HUES6 (cell line): Measurements from ENCODE around the gene BCORL1.

ENCODE experiments used
- H3K27ac ChIP-seq: 2 replicates; pipeline ENCODE4 v1.7.0; 2013; ENCODE audit warnings: low read depth, mild to moderate bottlenecking, low read length, inconsistent platforms
- H3K27me3 ChIP-seq: 2 replicates; pipeline ENCODE4 v1.6.1; 2013; ENCODE audit warnings: low read length; ENCODE audit not compliant: control insufficient read depth, insufficient read depth
- H3K36me3 ChIP-seq: 2 replicates; pipeline ENCODE4 v1.6.1; 2013; ENCODE audit warnings: low read length; ENCODE audit not compliant: control insufficient read depth, insufficient read depth
- H3K4me1 ChIP-seq: 2 replicates; pipeline ENCODE4 v1.6.1; 2013; ENCODE audit warnings: low read length; ENCODE audit not compliant: control insufficient read depth, insufficient read depth
- H3K4me3 ChIP-seq: 2 replicates; pipeline ENCODE4 v1.5.1; 2013; ENCODE audit warnings: low read depth, low read length
- H3K9ac ChIP-seq: one replicate; pipeline ENCODE4 v1.6.1; 2013; ENCODE audit warnings: mild to moderate bottlenecking, low read length
- H3K9me3 ChIP-seq: 2 replicates; pipeline ENCODE4 v1.6.1; 2013; ENCODE audit warnings: low read depth, low read length; ENCODE audit not compliant: control insufficient read depth, insufficient read depth

Gene BCORL1

DNA sequence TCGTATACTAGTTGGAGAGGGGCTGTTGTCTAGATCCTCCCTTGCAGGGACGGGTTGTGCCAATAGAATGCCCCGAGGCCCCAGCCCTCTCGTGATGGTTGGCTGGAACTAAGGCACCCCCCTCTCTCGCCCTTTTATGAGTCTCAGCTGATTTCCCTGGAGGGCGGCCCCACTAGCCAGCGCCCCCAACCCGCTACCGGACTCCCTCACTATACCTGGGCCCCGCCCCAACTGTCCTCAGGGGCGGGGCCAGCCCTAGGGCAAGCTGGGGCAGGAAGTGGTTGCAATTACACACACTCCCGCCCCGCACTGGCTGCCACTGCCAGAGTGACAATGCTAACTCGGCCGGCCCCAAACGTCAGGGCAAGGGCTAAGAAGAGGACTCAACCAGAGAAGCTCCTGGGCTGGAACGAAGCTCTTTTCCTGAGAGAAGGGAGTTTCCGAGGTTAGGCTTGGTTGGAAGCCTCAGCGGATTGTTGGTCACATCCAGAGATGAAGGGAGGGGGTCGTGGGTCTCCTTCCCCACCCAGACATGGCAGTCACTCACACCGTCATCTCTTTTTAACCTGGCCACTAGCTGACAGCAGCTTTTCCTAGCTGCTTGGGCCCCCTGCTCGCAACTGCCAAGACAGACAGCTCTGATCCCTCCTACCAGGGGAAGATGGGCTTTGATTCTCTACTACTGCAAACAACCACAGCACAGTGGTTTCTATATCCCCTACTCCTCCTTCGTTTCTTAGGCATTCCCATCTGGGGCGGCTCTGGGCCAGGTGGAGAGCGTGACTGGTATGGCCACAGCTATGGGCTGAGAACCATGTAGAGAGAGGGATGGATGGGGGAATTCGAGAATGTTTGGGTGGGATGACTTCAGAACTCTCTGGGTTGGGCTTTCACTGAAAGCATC, 21.0 kb upstream of the BCORL1 start:
- Histone ChIP-seq H3K36me3 (no peaks in the 10 kb centered on the region), H3K27ac (no peak overlapping the region), H3K27me3 (peaks cover 83% of the 10 kb centered on the region), H3K9ac (peak overlapping the region; percentile 44), H3K4me3 (peak overlapping the region; percentile 59), H3K9me3 (no peaks in the 10 kb centered on the region), H3K4me1 (peaks cover 31% of the 10 kb centered on the region)

DNA sequence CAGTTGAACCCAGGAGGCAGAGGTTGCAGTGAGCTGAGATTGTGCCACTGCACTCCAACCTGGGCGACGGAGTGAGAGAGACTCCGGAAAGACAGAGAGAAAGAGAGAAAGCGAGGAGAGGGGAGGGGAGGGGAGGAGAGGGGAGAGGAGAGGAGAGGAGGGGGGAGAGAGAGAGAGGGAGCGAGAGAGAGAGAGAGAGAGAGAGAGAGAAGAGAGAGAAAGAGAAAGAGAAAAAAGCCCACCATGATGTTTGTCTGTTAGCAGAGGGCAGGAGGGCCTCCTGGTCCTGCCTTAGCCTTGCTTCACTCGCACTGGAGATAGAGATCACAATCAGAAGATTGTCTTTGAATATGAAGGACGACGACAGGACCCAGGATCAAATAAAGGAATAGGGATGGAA, 18.7 kb upstream of the BCORL1 start:
- no peak overlapping the region for H3K9ac ChIP-seq
- no peak overlapping the region for H3K27ac ChIP-seq
- H3K4me3 ChIP-seq = no peak overlapping the region
- peaks cover 65% of the 10 kb centered on the region for H3K27me3 ChIP-seq
- H3K9me3 ChIP-seq = peaks cover 2% of the 10 kb centered on the region; the same call in 1 of the 2 replicates
- H3K4me1 ChIP-seq = peaks cover 25% of the 10 kb centered on the region
- no peaks in the 10 kb centered on the region for H3K36me3 ChIP-seq

DNA sequence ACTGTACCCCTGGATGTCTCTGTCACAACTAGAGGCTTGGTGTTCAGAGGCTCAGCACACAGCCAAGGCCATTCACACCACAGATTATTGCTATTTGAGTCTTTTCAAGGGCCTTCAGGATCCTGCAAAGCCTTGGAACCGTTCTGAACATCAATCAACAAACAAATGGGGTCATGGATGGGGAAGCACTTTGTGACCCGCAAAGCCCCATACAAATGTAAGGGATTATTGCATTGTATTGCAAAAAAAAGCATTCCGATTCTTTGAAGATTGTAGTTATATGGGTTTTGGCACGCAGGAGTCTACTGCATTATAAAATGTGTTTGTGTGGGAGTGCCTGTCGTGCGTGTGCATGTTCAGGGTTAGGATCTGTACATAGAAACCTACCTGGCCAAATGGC, 17.3 kb upstream of the BCORL1 start:
- H3K27ac ChIP-seq = no peak overlapping the region
- no peaks in the 10 kb centered on the region for H3K36me3 ChIP-seq
- no peak overlapping the region for H3K4me3 ChIP-seq
- peaks cover 14% of the 10 kb centered on the region for H3K4me1 ChIP-seq
- H3K9me3 ChIP-seq = peaks cover 3% of the 10 kb centered on the region; the same call in 1 of the 2 replicates
- peaks cover 51% of the 10 kb centered on the region for H3K27me3 ChIP-seq
- H3K9ac ChIP-seq = no peak overlapping the region

DNA sequence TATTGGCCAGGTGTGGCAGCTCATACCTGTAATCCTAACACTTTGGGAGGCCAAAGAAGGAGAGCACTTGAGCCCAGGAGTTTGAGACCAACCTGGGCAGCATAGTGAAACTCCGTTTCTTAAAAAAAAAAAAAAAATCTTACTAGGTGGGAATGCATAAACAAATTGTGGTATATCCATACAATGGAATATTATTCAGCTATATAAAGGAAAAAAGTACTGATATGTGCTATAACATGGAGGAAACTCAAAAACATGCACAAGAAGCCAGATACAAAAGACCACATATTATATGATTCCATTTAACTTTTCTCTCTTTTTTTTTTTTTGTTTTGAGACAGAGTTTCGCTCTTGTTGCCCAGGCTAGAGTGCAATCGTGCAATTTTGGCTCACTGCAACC, 13.5 kb upstream of the BCORL1 start:
- H3K36me3 ChIP-seq = no peaks in the 10 kb centered on the region
- H3K4me1 ChIP-seq = no peaks in the 10 kb centered on the region
- H3K9ac ChIP-seq = no peak overlapping the region
- H3K27ac ChIP-seq = no peak overlapping the region
- H3K27me3 ChIP-seq = peaks cover 39% of the 10 kb centered on the region
- peaks cover 3% of the 10 kb centered on the region; the same call in 1 of the 2 replicates for H3K9me3 ChIP-seq
- no peak overlapping the region for H3K4me3 ChIP-seq

DNA sequence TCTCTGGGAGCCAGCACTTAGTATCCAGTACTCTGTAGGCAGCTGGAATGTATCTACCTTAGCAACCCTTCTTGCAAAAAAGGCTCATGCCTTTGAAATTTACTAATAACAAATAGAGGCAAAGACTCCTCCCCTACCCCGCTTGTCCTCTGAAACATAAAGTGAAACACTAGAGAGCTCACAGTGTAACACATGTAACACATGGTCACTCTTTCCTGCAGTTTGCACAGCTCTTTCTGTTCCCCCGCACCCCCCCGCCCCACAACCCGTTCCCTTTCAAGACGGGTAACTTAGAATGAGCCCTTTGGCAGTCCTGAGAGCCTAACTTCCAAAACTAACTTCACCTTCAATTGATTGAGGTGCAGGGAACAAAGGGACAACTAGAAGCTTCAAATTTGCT, 6.0 kb upstream of the BCORL1 start:
- H3K4me1 ChIP-seq = no peaks in the 10 kb centered on the region
- no peaks in the 10 kb centered on the region for H3K36me3 ChIP-seq
- no peaks in the 10 kb centered on the region for H3K9me3 ChIP-seq
- no peak overlapping the region for H3K9ac ChIP-seq
- H3K27me3 ChIP-seq = peaks cover 78% of the 10 kb centered on the region
- no peak overlapping the region for H3K27ac ChIP-seq
- H3K4me3 ChIP-seq = no peak overlapping the region

DNA sequence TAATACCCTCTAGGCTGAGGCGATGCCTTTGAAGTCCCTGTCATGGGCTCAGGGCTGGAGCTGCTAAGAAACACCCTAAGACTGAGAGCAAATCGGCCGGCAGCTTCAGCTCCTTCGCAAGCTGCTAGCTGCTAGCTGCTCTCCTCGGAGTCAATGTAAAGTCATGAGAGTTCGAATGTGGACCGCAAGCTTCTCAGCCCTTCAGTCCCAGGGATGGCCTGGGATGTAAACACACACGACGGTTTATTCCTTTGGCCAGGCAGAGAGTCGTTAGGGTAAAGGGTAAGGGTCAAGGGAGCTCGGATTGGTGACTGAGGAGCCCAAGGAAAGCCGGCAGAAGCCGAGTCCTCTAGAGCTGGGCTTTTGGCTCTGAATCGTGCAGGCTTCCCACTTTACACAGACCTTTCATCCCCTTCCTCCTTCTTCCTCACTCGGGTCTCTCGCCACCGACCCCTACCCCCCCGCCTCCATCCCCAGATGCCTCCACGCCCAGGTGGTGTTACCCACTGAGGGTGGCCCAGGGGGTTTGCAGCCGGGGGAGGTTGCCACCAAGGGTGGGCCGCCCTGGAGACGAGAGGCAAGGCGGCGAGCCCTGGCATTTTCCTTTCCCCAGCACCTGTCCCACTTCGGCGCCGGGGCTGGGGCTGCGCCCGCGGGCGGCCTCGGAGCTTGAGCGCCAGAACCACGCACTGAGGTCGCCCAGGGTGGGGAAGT, 3.1 kb upstream of the BCORL1 start:
- Histone ChIP-seq H3K36me3 (no peaks in the 10 kb centered on the region), H3K4me1 (no peaks in the 10 kb centered on the region), H3K27ac (no peak overlapping the region), H3K9me3 (no peaks in the 10 kb centered on the region), H3K4me3 (peak overlapping the region; percentile 81), H3K9ac (no peak overlapping the region), H3K27me3 (peaks cover 65% of the 10 kb centered on the region)

DNA sequence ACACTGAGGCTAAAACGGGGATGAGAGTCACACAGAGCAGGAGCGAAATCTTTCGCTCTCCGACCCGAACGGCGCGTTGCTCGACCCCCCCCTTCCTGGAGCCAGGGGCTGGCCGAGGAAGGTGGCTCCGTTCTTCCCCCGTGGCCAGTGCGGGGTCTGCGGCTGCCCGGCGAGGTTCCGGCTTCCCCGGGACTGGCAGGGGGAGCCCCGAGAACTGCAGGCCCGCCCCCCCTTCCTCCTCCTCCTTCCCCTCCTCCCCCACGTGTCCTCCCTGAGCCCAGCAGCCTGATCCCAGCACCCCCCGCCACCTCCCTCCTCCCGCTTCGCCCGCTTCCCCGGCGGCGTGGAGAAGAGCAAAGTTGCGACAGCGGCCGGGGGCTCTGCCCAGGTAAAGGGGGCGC, 2.4 kb upstream of the BCORL1 start:
- no peak overlapping the region for H3K9ac ChIP-seq
- H3K9me3 ChIP-seq = no peaks in the 10 kb centered on the region

DNA sequence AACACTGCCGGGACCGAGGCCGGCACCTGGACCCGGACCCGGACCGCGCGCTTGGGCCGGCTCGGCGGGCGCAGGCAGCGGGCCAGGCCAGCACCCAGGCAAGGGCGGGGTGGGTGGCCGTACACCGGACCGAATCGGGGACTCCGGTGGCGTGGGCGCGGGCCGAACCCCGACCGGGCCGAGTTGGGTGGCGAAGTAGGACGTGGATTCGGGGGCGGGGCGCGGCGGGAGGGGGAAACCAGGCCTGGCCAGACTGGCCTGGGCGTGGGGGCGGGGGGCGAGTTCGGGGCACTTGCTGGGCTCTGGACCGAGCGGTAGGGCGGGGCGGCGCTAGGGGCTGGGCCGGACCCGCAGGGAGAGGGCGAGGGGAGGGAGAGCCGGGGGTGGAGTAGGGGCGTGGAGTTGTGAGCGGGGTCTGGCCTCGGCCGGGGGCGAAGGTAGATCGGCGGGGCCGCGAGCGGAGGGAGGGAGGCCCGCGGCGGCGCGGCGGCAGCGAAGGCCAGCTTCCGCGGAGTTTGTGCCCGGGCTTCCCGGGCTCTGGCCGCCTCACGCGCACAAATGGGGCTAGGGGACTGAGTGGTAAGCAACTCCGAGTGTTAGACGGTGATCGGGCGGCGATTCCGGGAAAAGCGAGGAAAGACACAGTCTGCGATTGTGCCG, 1.8 kb upstream of the BCORL1 start:
- peak overlapping the region; percentile 81 for H3K4me3 ChIP-seq
- H3K9me3 ChIP-seq = no peaks in the 10 kb centered on the region
- H3K4me1 ChIP-seq = peaks cover 5% of the 10 kb centered on the region; the same call in 1 of the 2 replicates
- H3K36me3 ChIP-seq = no peaks in the 10 kb centered on the region
- H3K27me3 ChIP-seq = peaks cover 75% of the 10 kb centered on the region
- no peak overlapping the region for H3K9ac ChIP-seq
- H3K27ac ChIP-seq = no peak overlapping the region

More for the DNA sequence above, 2.4 kb upstream of the BCORL1 start:
- Histone ChIP-seq H3K4me3 (peak overlapping the region; percentile 81), H3K27ac (no peak overlapping the region), H3K27me3 (peaks cover 69% of the 10 kb centered on the region), H3K36me3 (no peaks in the 10 kb centered on the region), H3K4me1 (peaks cover 3% of the 10 kb centered on the region; the same call in 1 of the 2 replicates)

DNA sequence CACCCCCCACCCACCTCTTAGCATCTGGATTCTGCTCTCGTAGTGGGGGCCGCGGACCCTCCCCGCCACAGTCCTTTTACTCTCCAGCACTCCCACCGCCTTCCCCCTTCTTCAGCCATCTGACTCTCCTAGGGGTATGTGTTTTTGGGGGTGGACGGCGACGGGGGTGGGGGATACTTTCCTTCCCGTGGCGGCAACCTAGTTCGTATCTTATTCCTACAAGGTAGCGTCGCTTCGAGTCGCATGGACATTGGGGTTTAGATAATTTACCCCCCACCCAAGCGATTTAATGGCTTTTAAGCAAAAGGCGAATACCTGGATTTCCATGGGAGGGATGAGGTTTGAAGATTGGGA, 1.3 kb upstream of the BCORL1 start:
- Histone ChIP-seq H3K27me3 (peaks cover 75% of the 10 kb centered on the region), H3K9me3 (no peaks in the 10 kb centered on the region), H3K27ac (no peak overlapping the region), H3K36me3 (no peaks in the 10 kb centered on the region), H3K9ac (no peak overlapping the region), H3K4me3 (peak overlapping the region; percentile 81), H3K4me1 (peaks cover 5% of the 10 kb centered on the region; the same call in 1 of the 2 replicates)

DNA sequence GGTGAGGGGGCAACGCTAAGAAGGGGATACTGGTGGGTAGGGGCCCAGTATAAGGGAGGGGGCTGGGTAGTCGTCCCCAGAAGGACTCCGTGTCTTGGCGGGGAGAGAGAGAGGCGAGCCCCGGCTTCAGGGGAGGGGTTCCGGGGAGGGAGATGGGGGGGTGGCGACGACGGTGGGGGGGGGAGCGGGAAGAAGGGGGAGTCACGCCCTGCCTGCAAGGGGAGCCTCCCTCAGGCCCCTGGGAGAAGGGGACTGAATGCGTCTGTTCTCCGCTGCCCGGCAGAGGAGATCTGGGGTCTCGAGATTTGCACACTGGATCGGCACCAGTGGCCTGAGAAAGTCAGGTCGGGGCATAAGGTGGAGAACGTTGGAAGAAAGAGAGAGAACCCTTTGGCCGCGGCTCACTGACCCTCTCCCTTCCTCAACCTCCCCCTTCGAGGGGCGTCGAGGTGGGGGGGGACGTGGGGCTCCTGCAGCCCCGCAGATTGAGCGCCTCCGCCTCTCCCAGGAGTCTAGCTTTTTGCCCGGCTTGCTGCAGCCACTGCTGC, 609 bp upstream of the BCORL1 start:
- H3K4me3 ChIP-seq = peak overlapping the region; percentile 81
- no peak overlapping the region for H3K9ac ChIP-seq
- no peaks in the 10 kb centered on the region for H3K36me3 ChIP-seq
- no peak overlapping the region for H3K27ac ChIP-seq
- peaks cover 5% of the 10 kb centered on the region; the same call in 1 of the 2 replicates for H3K4me1 ChIP-seq
- H3K27me3 ChIP-seq = peaks cover 72% of the 10 kb centered on the region
- no peaks in the 10 kb centered on the region for H3K9me3 ChIP-seq
